Germinal center (tissue), 1 donor: ENCODE data around the gene SPATA2.
"Not testable (repeated sequence)": the region's sequence is repeated elsewhere in the genome, so short reads cannot be mapped to it uniquely, and the experiment has no call there.

ENCODE experiments used
- DNase-seq: peaks from one replicate; pipeline ENCODE4 v3.0.0; 2012; ENCODE audit warnings: mixed read lengths, low spot score

SPATA2 gene

GRCh38 chr20:49904440-49905214 lies 10.7 kb downstream of the SPATA2 start:
- no peak for DNase-seq

GRCh38 chr20:49901588-49901987 lies 13.7 kb downstream of the SPATA2 start:
- DNase-seq, result no peak

- no peak for DNase-seq
Measured at GRCh38 chr20:49899541-49900383, 15.6 kb downstream of the SPATA2 start.

- no peak for DNase-seq
Measured at GRCh38 chr20:49896204-49896603, 19.1 kb downstream of the SPATA2 start.

- DNase-seq, result not testable (repeated sequence)
Measured at GRCh38 chr20:49895474-49896093, 19.7 kb downstream of the SPATA2 start.

GRCh38 chr20:49894073-49894470 lies 21.3 kb downstream of the SPATA2 start:
- DNase-seq, result peak; percentile 51

- peak; percentile 25 for DNase-seq
Measured at GRCh38 chr20:49893242-49894072, 21.9 kb downstream of the SPATA2 start.

- no peak for DNase-seq
Measured at GRCh38 chr20:49892817-49893216, 22.5 kb downstream of the SPATA2 start.

GRCh38 chr20:49892260-49892659 lies 23.1 kb downstream of the SPATA2 start:
- DNase-seq, result no peak

- no peak for DNase-seq
Measured at GRCh38 chr20:49891476-49892110, 23.7 kb downstream of the SPATA2 start.

- DNase-seq, result no peak
Measured at GRCh38 chr20:49890471-49891361, 24.6 kb downstream of the SPATA2 start.

- no peak for DNase-seq
Measured at GRCh38 chr20:49889935-49890333, 25.4 kb downstream of the SPATA2 start.

GRCh38 chr20:49889001-49889934 lies 26.1 kb downstream of the SPATA2 start:
- DNase-seq, result no peak

GRCh38 chr20:49888212-49889000 lies 26.9 kb downstream of the SPATA2 start:
- DNase-seq, result peak; percentile 86

- no peak for DNase-seq
Measured at GRCh38 chr20:49887251-49888211, 27.8 kb downstream of the SPATA2 start.

GRCh38 chr20:49886571-49887213 lies 28.6 kb downstream of the SPATA2 start:
- DNase-seq, result no peak
